Heart left ventricle (tissue), 11 donors: Measurements from ENCODE around the gene ALG9. TPM values are rescaled to one million over a fixed set of nuclear protein-coding genes. Genes with fewer than 3 reads are reported as not detected.

Experiments
- polyA plus RNA-seq, 2 donors: library from polyadenylated mRNA; stranded (reverse); fragments of 200-250 nt; gene quantifications; one replicate each; pipeline ENCODE4 v1.2.3, GENCODE V29; 2013
- total RNA-seq, 9 donors: library from RNA; depleted of rRNA in 2 of 9; stranded (reverse); fragments of >200 nt in 2 of 9; fragmentation: NEBNext Ultra II Directional in 3 of 9; extraction: Animal tissue kit (Norgen Biotek cat#: 25700) in 3 of 9; gene quantifications; one replicate each; pipeline versions ENCODE4 v1.1.0 to v1.2.4, GENCODE V29; 2016 to 2023
- donor health status: ischemic (EF 13 %, LVEDD 7.1; RV severe dilation, severe dysfunction).
- donor health status: healthy with polysubstance abuse.
- donor health status: DM: no; HTN: yes; CAD: no.
- donor health status: DM: no; HTN: no; CAD: no.
- donor health status: ischemic (EF 25% LVEDD 5.7; RV mildly dilated, moderate dysfunction).
- donor health status: healthy.
- donor health status: DM: yes; HTN: yes; CAD: no.
- donor health status: PGD.
- donor health status: nonischemic (EF 23%, LVEDD 6.1; RV moderate dilation, normal function).

Gene ALG9
- total and polyA plus RNA-seq, 11 donors, result 13.5 to 26.5 (median 17.6) TPM

Other genes with a start within 250 kb of the ALG9 start
- gene PPP2R1B, start 105.2 kb downstream of the ALG9 start, total RNA-seq, result 10 to 100 TPM in 5 of 9 donors, 1 to 10 TPM in 4; 6.8 to 99.9 (median 11.8) TPM
- 1 to 10 TPM; 4.2 to 7.9 TPM for gene PPP2R1B, start 105.2 kb downstream of the ALG9 start, polyA plus RNA-seq
- gene FDXACB1, start 7.6 kb upstream of the ALG9 start, total RNA-seq, result 1 to 10 TPM in 6 of 9 donors, under 1 TPM in 3; 0.93 to 2.0 (median 1.3) TPM
- 1 to 10 TPM in 1 of 2 donors, under 1 TPM in 1; 0.69 to 1.1 TPM for gene FDXACB1, start 7.6 kb upstream of the ALG9 start, polyA plus RNA-seq
- gene CFAP68, start 8.0 kb upstream of the ALG9 start, total RNA-seq, result 10 to 100 TPM; 11.9 to 38.7 (median 31.8) TPM
- 10 to 100 TPM; 12.9 to 39.5 TPM for gene CFAP68, start 8.0 kb upstream of the ALG9 start, polyA plus RNA-seq
- gene CRYAB, start 40.2 kb upstream of the ALG9 start, total RNA-seq, result over 10,000 TPM in 2 of 9 donors, 1,000 to 10,000 TPM in 7; 4,504 to 20,720 (median 7,991) TPM
- over 10,000 TPM; 11,485 to 15,236 TPM for gene CRYAB, start 40.2 kb upstream of the ALG9 start, polyA plus RNA-seq
- gene HSPB2, start 41.2 kb upstream of the ALG9 start, total RNA-seq, result 10 to 100 TPM in 7 of 9 donors, 1 to 10 TPM in 2; 5.5 to 66.7 (median 20.9) TPM
- 10 to 100 TPM; 59.8 to 67.9 TPM for gene HSPB2, start 41.2 kb upstream of the ALG9 start, polyA plus RNA-seq
- 1 to 10 TPM in 8 of 9 donors, under 1 TPM in 1; 0.79 to 8.3 (median 2.0) TPM for gene C11orf52, start 47.3 kb upstream of the ALG9 start, total RNA-seq
- 1 to 10 TPM; 2.3 to 2.9 TPM for gene C11orf52, start 47.3 kb upstream of the ALG9 start, polyA plus RNA-seq
- gene DIXDC1, start 65.8 kb upstream of the ALG9 start, total RNA-seq, result 10 to 100 TPM; 15.0 to 34.9 (median 20.5) TPM
- 10 to 100 TPM in 1 of 2 donors, 1 to 10 TPM in 1; 3.9 to 10.6 TPM for gene DIXDC1, start 65.8 kb upstream of the ALG9 start, polyA plus RNA-seq
- 100 to 1,000 TPM; 110 to 179 (median 160) TPM for gene DLAT, start 153.8 kb upstream of the ALG9 start, total RNA-seq
- gene DLAT, start 153.8 kb upstream of the ALG9 start, polyA plus RNA-seq, result 10 to 100 TPM; 48.7 to 98.3 TPM
- 1 to 10 TPM; 1.4 to 6.9 (median 2.1) TPM for gene PIH1D2, start 202.4 kb upstream of the ALG9 start, total RNA-seq
- gene PIH1D2, start 202.4 kb upstream of the ALG9 start, polyA plus RNA-seq, result 1 to 10 TPM; 1.4 to 2.4 TPM
- 10 to 100 TPM in 3 of 9 donors, 1 to 10 TPM in 6; 5.1 to 12.5 (median 7.6) TPM for gene NKAPD1, start 202.7 kb upstream of the ALG9 start, total RNA-seq
- gene NKAPD1, start 202.7 kb upstream of the ALG9 start, polyA plus RNA-seq, result 10 to 100 TPM in 1 of 2 donors, 1 to 10 TPM in 1; 4.2 to 10.9 TPM
- gene TIMM8B, start 215.2 kb upstream of the ALG9 start, total RNA-seq, result 100 to 1,000 TPM; 113 to 203 (median 148) TPM
- 100 to 1,000 TPM; 210 to 327 TPM for gene TIMM8B, start 215.2 kb upstream of the ALG9 start, polyA plus RNA-seq
- 100 to 1,000 TPM; 173 to 314 (median 245) TPM for gene SDHD, start 215.3 kb upstream of the ALG9 start, total RNA-seq
- gene SDHD, start 215.3 kb upstream of the ALG9 start, polyA plus RNA-seq, result 100 to 1,000 TPM; 235 to 236 TPM